ENCODE results near the gene REG3A.

GRCh38 chr2:79181617-79182016 is 22.1 kb upstream of the REG3A start:
- TF ChIP-seq CTCF (IDR thresholded peaks at IDR 0.05; ENCODE audit: low read depth, low read length) (no peak), EZH2phosphoT487 (IDR thresholded peaks at IDR 0.05; ENCODE audit: low read depth) (no peak)
